Fibroblast of lung (primary cell): ENCODE results near the gene NUPR1. TPM values are rescaled to one million over a fixed set of nuclear protein-coding genes. Genes with fewer than 3 reads are reported as not detected.

Experiments used
- DNase-seq, 2 donors: peaks; one replicate each; pipeline versions ENCODE4 v3.0.0 to v3.0.0-alpha.2; 2010; ENCODE audit warnings: low read depth in 2 of 2
- H2AFZ ChIP-seq: 2 replicates; pipeline ENCODE4 v1.5.1; 2012; ENCODE audit warnings: low read length, control low read depth, inconsistent platforms
- H3K27ac ChIP-seq: 2 replicates; pipeline ENCODE4 v1.5.1; 2011; ENCODE audit warnings: low read length, control low read depth; ENCODE audit not compliant: insufficient read depth
- H3K27me3 ChIP-seq: 2 replicates; pipeline ENCODE4 v1.5.1; 2011; ENCODE audit warnings: mild to moderate bottlenecking, low read length; ENCODE audit not compliant: control insufficient read depth, insufficient read depth
- H3K36me3 ChIP-seq: 2 replicates; pipeline ENCODE4 v1.5.1; 2011; ENCODE audit warnings: low read length; ENCODE audit not compliant: control insufficient read depth, insufficient read depth
- H3K4me1 ChIP-seq: 2 replicates; pipeline ENCODE4 v1.5.1; 2011; ENCODE audit warnings: low read length; ENCODE audit not compliant: control insufficient read depth, insufficient read depth; ENCODE audit errors: extremely low read depth
- H3K4me2 ChIP-seq: 2 replicates; pipeline ENCODE4 v1.5.1; 2011; ENCODE audit warnings: low read length, control low read depth; ENCODE audit not compliant: insufficient read depth; ENCODE audit errors: extremely low read depth
- H3K4me3 ChIP-seq, 4 experiments: fragments of 200-600 bp in 1 of 4; sonication (generic) in 1 of 4; replicated peaks in 1 of 4; 2 replicates each; pipeline ENCODE4 v1.5.1; 2011 to 2016; ENCODE audit warnings: low read length in 4 of 4, low read depth in 3 of 4, mild to moderate bottlenecking in 3 of 4, control low read depth in 2 of 4, inconsistent platforms in 1 of 4, mixed read lengths in 1 of 4; ENCODE audit not compliant: insufficient read depth in 1 of 4; ENCODE audit errors: control extremely low read depth in 1 of 4
- H3K79me2 ChIP-seq: 2 replicates; pipeline ENCODE4 v1.5.1; 2012; ENCODE audit warnings: mild to moderate bottlenecking, low read length, inconsistent platforms; ENCODE audit not compliant: control insufficient read depth, insufficient read depth
- H3K9ac ChIP-seq: 2 replicates; pipeline ENCODE4 v1.5.1; 2011; ENCODE audit warnings: mild to moderate bottlenecking, low read length, control low read depth; ENCODE audit not compliant: insufficient read depth
- H3K9me3 ChIP-seq: 2 replicates; pipeline ENCODE4 v1.5.1; 2012; ENCODE audit warnings: low read depth, low read length; ENCODE audit not compliant: control insufficient read depth, insufficient read depth
- H4K20me1 ChIP-seq: 2 replicates; pipeline ENCODE4 v1.5.1; 2011; ENCODE audit warnings: low read length; ENCODE audit not compliant: control insufficient read depth, insufficient read depth; ENCODE audit errors: extremely low read depth
- EZH2 ChIP-seq: IDR thresholded peaks from 2 replicates; pipeline ENCODE4 v1.5.1; 2012; ENCODE audit warnings: low read length, control low read depth, mild to moderate bottlenecking; ENCODE audit errors: missing control alignments
- polyA plus RNA-seq, 2 donors: library from polyadenylated mRNA; depleted of rRNA in 1 of 2; stranded (reverse) in 1 of 2; unstranded in 1 of 2; fragments of >200 nt; gene quantifications; 2 replicates each; pipeline ENCODE4 v1.2.1, GENCODE V29; 2011 to 2012; ENCODE audit warnings: missing spikeins in 1 of 2
- total RNA-seq: library from RNA; depleted of rRNA; stranded (reverse); fragments of >200 nt; gene quantifications from 2 replicates; pipeline ENCODE4 v1.2.1, GENCODE V29; 2014
- TF ChIP-seq, protein P1 (sequence below), 2 donors: IDR thresholded peaks in 1 of 2; conservative IDR thresholded peaks in 1 of 2; 1 replicate in 1 of 2; 2 replicates in 1 of 2; pipeline ENCODE4 v1.5.1; 2011 to 2012; ENCODE audit warnings: low read length in 2 of 2, control low read depth in 1 of 2, inconsistent platforms in 1 of 2, low read depth in 1 of 2, mild to moderate bottlenecking in 1 of 2

NUPR1 gene
- total and polyA plus RNA-seq, 2 donors (not counting 1 experiment from before 2014, with no cell fraction given): 38.0 to 87.0 TPM

DNA sequence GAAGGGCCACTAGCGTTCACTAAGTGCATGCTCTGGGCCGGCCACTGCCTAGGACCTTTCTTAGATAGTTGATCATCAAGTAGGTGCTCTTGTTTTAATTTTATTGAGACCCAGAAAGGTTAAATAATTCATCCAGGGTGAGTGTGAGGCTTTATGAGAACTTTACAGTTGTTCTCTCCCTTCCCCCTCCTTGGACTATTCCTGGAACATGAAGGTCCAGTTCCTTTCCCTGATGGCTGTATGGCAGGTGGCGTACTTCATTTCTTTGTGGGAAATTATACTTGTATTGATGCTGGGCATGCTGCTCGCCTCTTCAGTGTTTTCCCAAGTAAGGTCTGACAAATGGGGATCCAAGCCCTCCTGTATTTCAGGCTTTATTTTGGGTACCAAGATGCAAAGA, 23.4 kb upstream of the NUPR1 start:
- peaks cover 2% of the 10 kb centered on the region for H3K4me1 ChIP-seq
- no peak overlapping the region for H3K4me2 ChIP-seq
- H3K4me3 ChIP-seq: no peak overlapping the region
- no peaks in the 10 kb centered on the region for H3K79me2 ChIP-seq
- H3K9ac ChIP-seq: no peak overlapping the region
- H4K20me1 ChIP-seq: no peaks in the 10 kb centered on the region
- H3K27ac ChIP-seq: no peak overlapping the region
- TF ChIP-seq, protein P1, sequence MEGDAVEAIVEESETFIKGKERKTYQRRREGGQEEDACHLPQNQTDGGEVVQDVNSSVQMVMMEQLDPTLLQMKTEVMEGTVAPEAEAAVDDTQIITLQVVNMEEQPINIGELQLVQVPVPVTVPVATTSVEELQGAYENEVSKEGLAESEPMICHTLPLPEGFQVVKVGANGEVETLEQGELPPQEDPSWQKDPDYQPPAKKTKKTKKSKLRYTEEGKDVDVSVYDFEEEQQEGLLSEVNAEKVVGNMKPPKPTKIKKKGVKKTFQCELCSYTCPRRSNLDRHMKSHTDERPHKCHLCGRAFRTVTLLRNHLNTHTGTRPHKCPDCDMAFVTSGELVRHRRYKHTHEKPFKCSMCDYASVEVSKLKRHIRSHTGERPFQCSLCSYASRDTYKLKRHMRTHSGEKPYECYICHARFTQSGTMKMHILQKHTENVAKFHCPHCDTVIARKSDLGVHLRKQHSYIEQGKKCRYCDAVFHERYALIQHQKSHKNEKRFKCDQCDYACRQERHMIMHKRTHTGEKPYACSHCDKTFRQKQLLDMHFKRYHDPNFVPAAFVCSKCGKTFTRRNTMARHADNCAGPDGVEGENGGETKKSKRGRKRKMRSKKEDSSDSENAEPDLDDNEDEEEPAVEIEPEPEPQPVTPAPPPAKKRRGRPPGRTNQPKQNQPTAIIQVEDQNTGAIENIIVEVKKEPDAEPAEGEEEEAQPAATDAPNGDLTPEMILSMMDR (conservative IDR thresholded peaks at IDR 0.05 in 1 of 2, IDR thresholded peaks at IDR 0.05 in 1 of 2; ENCODE audit: low read depth in 1 of 2, low read length in 2 of 2): no peak
- no peak for TF ChIP-seq EZH2
- no peak for DNase-seq
- no peaks in the 10 kb centered on the region for H3K27me3 ChIP-seq
- H3K9me3 ChIP-seq: no peaks in the 10 kb centered on the region
- H3K36me3 ChIP-seq: no peaks in the 10 kb centered on the region
- H2AFZ ChIP-seq: no peak overlapping the region

DNA sequence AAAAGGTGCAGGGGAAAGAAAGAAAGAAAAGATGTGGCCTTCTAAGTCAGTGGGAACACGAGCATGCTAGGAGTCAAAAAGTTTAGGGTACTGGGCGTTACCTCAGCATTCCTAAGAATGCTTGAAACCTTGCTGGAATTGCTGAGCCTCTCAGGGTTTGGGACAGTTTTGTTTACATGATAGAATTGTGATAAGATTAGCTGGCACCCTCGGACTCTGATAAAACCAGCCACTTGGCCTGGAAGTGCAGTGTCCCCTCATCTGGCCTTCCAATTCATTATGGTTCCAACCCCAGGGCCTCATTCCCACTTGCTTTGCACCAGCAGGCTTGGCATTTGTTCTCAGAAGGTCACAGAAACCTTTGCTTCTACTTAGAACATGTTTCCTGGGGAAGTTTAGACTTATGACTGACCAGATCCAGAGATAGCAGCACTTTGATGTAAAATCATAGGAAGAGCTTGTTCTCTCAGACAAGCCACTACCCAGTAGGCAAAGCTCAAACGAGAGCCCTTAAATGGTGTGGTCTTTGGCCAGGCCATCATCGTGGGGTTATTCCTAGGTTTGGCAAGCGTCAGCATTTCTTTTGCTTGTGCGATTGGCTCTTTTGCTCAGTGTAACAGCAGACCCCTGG, 22.9 kb upstream of the NUPR1 start:
- H3K4me3 ChIP-seq: no peak overlapping the region
- H3K36me3 ChIP-seq: no peaks in the 10 kb centered on the region
- H3K9ac ChIP-seq: no peak overlapping the region
- H4K20me1 ChIP-seq: no peaks in the 10 kb centered on the region
- no peaks in the 10 kb centered on the region for H3K79me2 ChIP-seq
- H3K27ac ChIP-seq: no peak overlapping the region
- no peak overlapping the region for H3K4me2 ChIP-seq
- TF ChIP-seq EZH2: no peak
- TF ChIP-seq, protein P1 (conservative IDR thresholded peaks at IDR 0.05 in 1 of 2, IDR thresholded peaks at IDR 0.05 in 1 of 2; ENCODE audit: low read depth in 1 of 2, low read length in 2 of 2): no peak
- no peak for DNase-seq
- H3K27me3 ChIP-seq: no peaks in the 10 kb centered on the region
- H2AFZ ChIP-seq: no peak overlapping the region
- no peaks in the 10 kb centered on the region for H3K9me3 ChIP-seq
- H3K4me1 ChIP-seq: peaks cover 2% of the 10 kb centered on the region

DNA sequence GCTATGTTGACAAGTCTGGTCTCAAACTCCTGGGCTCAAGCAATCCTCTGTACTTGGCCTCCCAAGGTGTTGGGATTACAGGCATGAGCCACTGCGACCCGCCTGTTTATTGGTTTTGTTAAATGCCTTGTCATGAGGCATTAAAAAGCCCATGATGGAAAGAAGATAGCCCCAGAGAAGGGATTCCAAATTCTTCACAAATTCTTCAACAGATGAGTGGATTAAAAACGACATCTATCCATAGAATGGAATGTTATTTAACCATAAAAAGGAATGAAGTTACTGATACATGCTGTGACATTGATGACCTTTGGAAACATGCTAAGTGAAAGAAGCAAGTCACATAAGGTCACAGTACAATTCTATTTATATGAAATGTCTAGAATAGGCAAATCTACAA, 19.7 kb upstream of the NUPR1 start:
- no peak overlapping the region for H3K9ac ChIP-seq
- peaks cover 2% of the 10 kb centered on the region for H3K4me1 ChIP-seq
- H3K79me2 ChIP-seq: no peaks in the 10 kb centered on the region
- no peaks in the 10 kb centered on the region for H3K27me3 ChIP-seq
- H3K4me2 ChIP-seq: no peak overlapping the region
- no peak for DNase-seq
- TF ChIP-seq, protein P1 (conservative IDR thresholded peaks at IDR 0.05 in 1 of 2, IDR thresholded peaks at IDR 0.05 in 1 of 2; ENCODE audit: low read depth in 1 of 2, low read length in 2 of 2): no peak
- TF ChIP-seq EZH2: no peak
- H3K9me3 ChIP-seq: no peaks in the 10 kb centered on the region
- no peak overlapping the region for H3K27ac ChIP-seq
- no peak overlapping the region for H2AFZ ChIP-seq
- H3K4me3 ChIP-seq: no peak overlapping the region
- H3K36me3 ChIP-seq: no peaks in the 10 kb centered on the region
- no peaks in the 10 kb centered on the region for H4K20me1 ChIP-seq
